D721Med (cell line): Measurements from ENCODE around the gene ERAP2.
"Not testable (repeated sequence)": the region's sequence is repeated elsewhere in the genome, so short reads cannot be mapped to it uniquely, and the experiment has no call there.

ENCODE experiments used
- DNase-seq: peaks from one replicate; pipeline ENCODE4 v3.0.0; 2011; ENCODE audit warnings: low spot score; ENCODE audit not compliant: insufficient read length
- FAIRE-seq: peaks from 2 replicates; lab custom pipeline; 2011; peaks lifted over from hg19 to GRCh38; lab: Jason Lieb, UNC
- TF ChIP-seq, protein P1 (sequence below): IDR thresholded peaks from 2 replicates; pipeline ENCODE4 v1.5.1; 2012; ENCODE audit warnings: mild to moderate bottlenecking, control low read depth; ENCODE audit not compliant: insufficient read depth; ENCODE audit errors: missing control alignments

Gene ERAP2

GRCh38 chr5:96926276-96926675 is 50.0 kb downstream of the ERAP2 start:
- FAIRE-seq, result no peak
- TF ChIP-seq, protein P1, sequence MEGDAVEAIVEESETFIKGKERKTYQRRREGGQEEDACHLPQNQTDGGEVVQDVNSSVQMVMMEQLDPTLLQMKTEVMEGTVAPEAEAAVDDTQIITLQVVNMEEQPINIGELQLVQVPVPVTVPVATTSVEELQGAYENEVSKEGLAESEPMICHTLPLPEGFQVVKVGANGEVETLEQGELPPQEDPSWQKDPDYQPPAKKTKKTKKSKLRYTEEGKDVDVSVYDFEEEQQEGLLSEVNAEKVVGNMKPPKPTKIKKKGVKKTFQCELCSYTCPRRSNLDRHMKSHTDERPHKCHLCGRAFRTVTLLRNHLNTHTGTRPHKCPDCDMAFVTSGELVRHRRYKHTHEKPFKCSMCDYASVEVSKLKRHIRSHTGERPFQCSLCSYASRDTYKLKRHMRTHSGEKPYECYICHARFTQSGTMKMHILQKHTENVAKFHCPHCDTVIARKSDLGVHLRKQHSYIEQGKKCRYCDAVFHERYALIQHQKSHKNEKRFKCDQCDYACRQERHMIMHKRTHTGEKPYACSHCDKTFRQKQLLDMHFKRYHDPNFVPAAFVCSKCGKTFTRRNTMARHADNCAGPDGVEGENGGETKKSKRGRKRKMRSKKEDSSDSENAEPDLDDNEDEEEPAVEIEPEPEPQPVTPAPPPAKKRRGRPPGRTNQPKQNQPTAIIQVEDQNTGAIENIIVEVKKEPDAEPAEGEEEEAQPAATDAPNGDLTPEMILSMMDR, result no peak
- no peak for DNase-seq

- FAIRE-seq, result no peak
- no peak for DNase-seq
- TF ChIP-seq, protein P1, result no peak
These were observed 50.7 kb downstream of the ERAP2 start for GRCh38 chr5:96927008-96927407.

GRCh38 chr5:96928931-96929708 is 52.8 kb downstream of the ERAP2 start:
- no peak for DNase-seq
- FAIRE-seq, result no peak

DNA sequence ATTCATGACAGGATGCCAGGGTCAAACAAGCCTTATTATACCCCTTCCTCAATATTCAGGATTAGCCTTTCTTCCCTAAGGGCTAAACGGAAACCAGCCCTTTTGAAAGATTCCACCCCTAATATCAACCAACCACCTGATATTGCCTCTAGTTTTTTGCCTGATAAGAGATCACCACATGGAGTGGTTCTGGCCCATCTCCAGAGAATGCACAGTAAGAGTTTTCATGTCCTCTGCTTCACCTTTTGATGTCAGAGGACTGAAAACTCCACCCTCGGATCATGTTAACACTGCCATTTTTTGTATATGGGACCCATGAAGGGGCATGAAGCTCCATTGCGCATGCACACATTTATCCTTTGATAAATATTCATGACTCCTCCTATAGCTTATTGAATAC is 53.8 kb downstream of the ERAP2 start:
- DNase-seq, result no peak
- TF ChIP-seq, protein P1, result no peak
- FAIRE-seq, result no peak

More at GRCh38 chr5:96928931-96929708, 52.8 kb downstream of the ERAP2 start:
- TF ChIP-seq, protein P1, result no peak

- DNase-seq, result no peak
- TF ChIP-seq, protein P1, result no peak
- FAIRE-seq, result no peak
These were observed 54.3 kb downstream of the ERAP2 start for GRCh38 chr5:96930589-96930988.

DNA sequence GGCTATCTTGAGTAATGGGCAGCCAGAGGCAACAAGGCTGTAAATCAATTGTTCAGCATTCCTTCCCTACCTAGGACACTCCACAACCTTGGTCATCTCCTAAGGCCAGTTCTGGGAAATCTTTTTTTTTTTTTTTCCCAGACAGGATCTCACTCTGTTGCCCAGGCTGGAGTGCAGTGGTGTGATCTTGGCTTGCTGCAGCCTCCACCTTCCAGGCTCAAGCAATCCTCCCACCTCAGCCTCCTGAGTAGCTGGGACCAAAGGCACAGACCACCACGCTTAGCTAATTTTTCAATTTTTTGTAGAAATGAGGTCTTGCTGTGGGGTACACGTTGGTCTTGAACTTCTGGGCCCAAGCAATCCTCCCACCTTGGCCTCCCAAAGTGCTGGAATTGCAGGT is 54.7 kb downstream of the ERAP2 start:
- not testable (repeated sequence) for FAIRE-seq

GRCh38 chr5:96931605-96932004 is 55.3 kb downstream of the ERAP2 start:
- TF ChIP-seq, protein P1, result no peak
- no peak for DNase-seq
- FAIRE-seq, result no peak

More for the DNA sequence above, 54.7 kb downstream of the ERAP2 start:
- not testable (repeated sequence) for DNase-seq
